Ovary (tissue), 9 donors: ENCODE results near the gene PRRT3. TPM values are rescaled to one million over a fixed set of nuclear protein-coding genes. Genes with fewer than 3 reads are reported as not detected.
"Not testable (repeated sequence)": the region's sequence is repeated elsewhere in the genome, so short reads cannot be mapped to it uniquely, and the experiment has no call there.

Experiments used
- DNase-seq, 5 donors: peaks; one replicate each; pipeline ENCODE4 v3.0.0-alpha.2; 2019 to 2020
- H3K27ac ChIP-seq, 2 donors: fragments of 200-600 bp; one replicate each; pipeline versions ENCODE4 v1.5.1 to v1.8.0; 2019 to 2022
- H3K27me3 ChIP-seq: fragments of 200-600 bp; one replicate; pipeline ENCODE4 v1.8.0; 2022
- H3K36me3 ChIP-seq: fragments of 200-600 bp; sonication (generic); one replicate; pipeline ENCODE4 v1.5.1; 2019
- H3K4me1 ChIP-seq: one replicate; pipeline ENCODE4 v1.8.1; 2013; ENCODE audit warnings: mild to moderate bottlenecking, moderate library complexity; ENCODE audit not compliant: insufficient read depth
- H3K4me3 ChIP-seq: fragments of 200-600 bp; sonication (generic); one replicate; pipeline ENCODE4 v1.5.1; 2017
- H3K9me3 ChIP-seq, 2 donors: fragments of 200-600 bp in 1 of 2; sonication (generic) in 1 of 2; one replicate each; pipeline versions ENCODE4 v1.5.1 to v1.8.1; 2013 to 2019; ENCODE audit warnings: mild to moderate bottlenecking in 1 of 2, moderate library complexity in 1 of 2
- CTCF ChIP-seq, 3 donors: fragments of 450-650 bp in 2 of 3; fragments of 200-600 bp in 1 of 3; IDR thresholded peaks; one replicate each; pipeline versions ENCODE4 v1.5.1 to v1.8.0; 2016 to 2022; ENCODE audit warnings: antibody characterized with exemption in 3 of 3, mild to moderate bottlenecking in 1 of 3
- EP300 ChIP-seq: sonication (generic); formaldehyde crosslinking; IDR thresholded peaks from one replicate; pipeline ENCODE4 v1.6.1; 2017; ENCODE audit warnings: antibody characterized with exemption
- POLR2A ChIP-seq: fragments of 450-650 bp; IDR thresholded peaks from one replicate; pipeline ENCODE4 v1.6.1; 2017; ENCODE audit warnings: antibody characterized with exemption, mild to moderate bottlenecking, moderate library complexity
- WGBS, 3 donors: extraction: QIAGEN DNeasy Blood & Tissue Kit in 1 of 3; methylation state at CpG; one replicate each; pipeline versions ENCODE4 v1.1.5 to v1.1.7; 2013 to 2017; 5-methylcytosine and 5-hydroxymethylcytosine counted together
- intact Hi-C, 4 donors: fragments of 100-400 bp; cut with DNase I; formaldehyde crosslinking; loops; one replicate each; pipeline versions ENCODE4 v1.11.0 to v1.15.1; 2022 to 2023
- polyA plus RNA-seq, 2 donors: library from polyadenylated mRNA; stranded (reverse); fragments of 200-250 nt in 1 of 2; fragments of 350-450 nt in 1 of 2; fragmentation: Illumina TruSeq in 1 of 2; extraction: RNeasy Lipid Tissue Mini Kit (QIAGEN cat#74804) in 1 of 2; gene quantifications; one replicate each; pipeline ENCODE4 v1.2.3, GENCODE V29; 2013 to 2014
- total RNA-seq, 7 donors: library from RNA; depleted of rRNA in 2 of 7; stranded (reverse); fragments of >200 nt in 2 of 7; fragmentation: NEBNext Ultra II Directional in 3 of 7; extraction: Animal tissue kit (Norgen Biotek cat#: 25700) in 3 of 7; gene quantifications; one replicate each; pipeline versions ENCODE4 v1.1.0 to v1.2.4, GENCODE V29; 2016 to 2023
- donor health status: DM: no; HTN: no; CAD: no; lungs with moderate emphysema.
- donor health status: DM: no; HTN: no; CAD: no.
- donor health status: Bipolar disorder and iron deficiency.
- donor health status: DM: yes; HTN: yes; CAD: no.
- donor health status: DM: no; HTN: no; CAD: no.
- donor health status: DM: yes; HTN: yes; CAD: no.

Gene PRRT3
- total and polyA plus RNA-seq, 9 donors, result 1.0 to 6.0 (median 1.9) TPM

- H3K36me3 ChIP-seq, result no peaks in the 10 kb centered on the region
- H3K9me3 ChIP-seq, result no peaks in the 10 kb centered on the region
- intact Hi-C loops, result loop anchor here in 2 of 4 donors (10.0 kb wide), 2 partner anchors 74 to 96 kb away; partner anchors contain the start of gene RPUSD3 (in 1 of the 2)
These were observed 11.5 kb downstream of the PRRT3 start for GRCh38 chr3:9940746-9941145.

GRCh38 chr3:9939906-9940305 is 12.3 kb downstream of the PRRT3 start:
- WGBS, 3 donors, result 89 to 95% (median 90%) methylated on average over 10 to 30 of the region's 32 CpGs
- not testable (repeated sequence) for DNase-seq, H3K4me1 ChIP-seq, H3K9me3 ChIP-seq, H3K36me3 ChIP-seq, H3K4me3 ChIP-seq, H3K27me3 ChIP-seq, H3K27ac ChIP-seq
- intact Hi-C loops, result loop anchor here in 3 of 4 donors (10.0 kb wide), 3 partner anchors 75 to 205 kb away; partner anchors contain the start of genes BRPF1 (in 1 of the 3) and RPUSD3 (in 1 of the 3)

More at GRCh38 chr3:9940746-9941145, 11.5 kb downstream of the PRRT3 start:
- Histone ChIP-seq H3K4me1 (no peaks in the 10 kb centered on the region), H3K4me3 (no peak overlapping the region), H3K27ac (no peak overlapping the region), H3K27me3 (no peaks in the 10 kb centered on the region)
- WGBS, 3 donors, result 86 to 91% (median 89%) methylated on average over 10 of the region's 10 CpGs
- DNase-seq, result no peak
- TF ChIP-seq EP300, result no peak
- no peak for TF ChIP-seq POLR2A
- no peak for TF ChIP-seq CTCF (IDR thresholded peaks at IDR 0.05)

DNA sequence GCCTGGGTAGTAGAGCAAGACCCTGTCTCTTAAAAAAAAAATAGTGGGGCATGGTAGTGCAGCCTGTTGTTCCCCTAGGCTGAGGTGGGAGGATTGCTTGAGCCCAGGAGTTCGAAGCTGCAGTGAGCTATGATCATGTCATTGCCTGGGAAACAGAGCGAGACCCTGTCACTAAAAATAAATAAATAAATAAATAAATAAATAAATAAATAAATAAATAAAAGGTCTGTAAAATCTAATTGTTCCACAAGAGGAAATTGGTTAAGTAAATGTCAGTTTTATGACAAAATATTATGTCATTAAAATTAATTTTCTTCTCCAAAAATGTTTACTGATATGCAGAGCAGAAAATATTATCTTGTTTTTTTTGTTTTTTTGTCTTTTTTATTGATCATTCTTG is 13.2 kb downstream of the PRRT3 start:
- Histone ChIP-seq H3K27ac (no peak overlapping the region), H3K9me3 (no peaks in the 10 kb centered on the region), H3K36me3 (no peaks in the 10 kb centered on the region), H3K27me3 (no peaks in the 10 kb centered on the region), H3K4me1 (peaks cover 3% of the 10 kb centered on the region), H3K4me3 (no peak overlapping the region)
- no peak for DNase-seq
- TF ChIP-seq POLR2A (no peak), CTCF (IDR thresholded peaks at IDR 0.05) (no peak), EP300 (no peak)
- WGBS, 3 donors, result 91 to 97% (median 93%) methylated on average over 2 of the region's 2 CpGs
- intact Hi-C loops, result loop anchor here in 1 of 4 donors (10.0 kb wide), 1 partner anchor 204 kb away; the partner anchor contains the start of gene BRPF1

DNA sequence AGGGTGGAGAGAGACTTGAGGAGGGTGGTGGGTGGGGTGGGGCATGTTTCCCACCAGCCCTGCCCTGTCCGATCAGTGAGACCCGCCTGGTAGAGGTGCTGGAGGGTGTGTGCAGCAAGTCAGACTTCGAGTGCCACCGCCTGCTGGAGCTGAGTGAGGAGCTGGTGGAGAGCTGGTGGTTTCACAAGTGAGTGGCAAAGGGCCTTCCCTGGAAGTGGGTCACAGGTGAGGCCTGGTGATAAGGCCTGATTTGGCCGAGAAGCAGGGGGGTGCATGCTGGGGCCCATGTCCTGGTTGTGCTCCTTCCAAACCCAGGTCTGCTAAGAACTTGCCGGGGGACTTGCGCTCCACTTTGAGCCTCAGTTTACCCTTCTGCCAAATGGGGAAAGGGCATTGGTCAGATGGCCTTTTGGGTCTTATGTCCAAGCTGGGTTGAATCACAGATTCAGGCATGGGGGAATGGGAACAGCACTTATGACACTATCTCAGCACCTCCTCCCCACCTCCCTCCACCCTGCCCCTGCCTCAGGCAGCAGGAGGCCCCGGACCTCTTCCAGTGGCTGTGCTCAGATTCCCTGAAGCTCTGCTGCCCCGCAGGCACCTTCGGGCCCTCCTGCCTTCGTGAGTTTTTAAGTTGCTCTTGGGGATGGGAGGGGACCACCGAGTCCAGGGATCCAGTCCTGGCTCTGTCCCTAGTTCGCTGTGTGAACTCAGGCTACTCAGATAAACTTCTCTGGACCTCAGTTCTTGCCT is 14.5 kb downstream of the PRRT3 start:
- WGBS, 3 donors, result 93 to 95% (median 93%) methylated on average over 13 of the region's 13 CpGs
- Histone ChIP-seq H3K4me1 (peaks cover 10% of the 10 kb centered on the region), H3K27ac (no peak overlapping the region), H3K4me3 (no peak overlapping the region), H3K9me3 (no peaks in the 10 kb centered on the region), H3K27me3 (no peaks in the 10 kb centered on the region), H3K36me3 (no peaks in the 10 kb centered on the region)
- DNase-seq, result no peak
- no peak for TF ChIP-seq EP300
- TF ChIP-seq POLR2A, result no peak
- no peak for TF ChIP-seq CTCF (IDR thresholded peaks at IDR 0.05)
- intact Hi-C loops, result loop anchor here in 1 of 4 donors (10.0 kb wide), 1 partner anchor 203 kb away; the partner anchor contains the start of gene BRPF1
